Esophagus muscularis mucosa (tissue), 4 donors: ENCODE results near the gene MAPK7. TPM values are rescaled to one million over a fixed set of nuclear protein-coding genes. Genes with fewer than 3 reads are reported as not detected.

Source experiments
- DNase-seq: peaks from one replicate; pipeline ENCODE4 v3.0.0-alpha.2; 2017; ENCODE audit errors: extremely low spot score
- H3K27ac ChIP-seq, 4 donors: fragments of 200-600 bp; sonication (generic); replicated peaks in 1 of 4; 1 replicate in 3 of 4; 2 replicates in 1 of 4; pipeline ENCODE4 v1.5.1; 2016 to 2019; ENCODE audit warnings: mild to moderate bottlenecking in 1 of 4
- H3K27me3 ChIP-seq, 4 donors: fragments of 200-600 bp; sonication (generic); one replicate each; pipeline versions ENCODE4 v1.5.1 to v1.6.0; 2016 to 2019
- H3K36me3 ChIP-seq, 4 donors: fragments of 200-600 bp; sonication (generic); one replicate each; pipeline ENCODE4 v1.5.1; 2016 to 2019
- H3K4me1 ChIP-seq, 4 donors: fragments of 200-600 bp; sonication (generic); one replicate each; pipeline ENCODE4 v1.5.1; 2016 to 2019
- H3K4me3 ChIP-seq, 4 donors: fragments of 200-600 bp; sonication (generic); 1 replicate in 2 of 4; 2 replicates in 2 of 4; pipeline ENCODE4 v1.5.1; 2016 to 2019; ENCODE audit warnings: mild to moderate bottlenecking in 4 of 4, moderate library complexity in 1 of 4
- H3K9me3 ChIP-seq, 4 donors: fragments of 200-600 bp; sonication (generic); 1 replicate in 3 of 4; 2 replicates in 1 of 4; pipeline ENCODE4 v1.5.1; 2016 to 2019
- CTCF ChIP-seq, 3 experiments: fragments of 200-600 bp in 2 of 3; fragments of 450-650 bp in 1 of 3; sonication (generic) in 2 of 3; IDR thresholded peaks; one replicate each; pipeline ENCODE4 v1.5.1; 2017 to 2019; ENCODE audit warnings: antibody characterized with exemption in 3 of 3, mild to moderate bottlenecking in 2 of 3, moderate library complexity in 1 of 3
- EP300 ChIP-seq: sonication (generic); formaldehyde crosslinking; IDR thresholded peaks from one replicate; pipeline ENCODE4 v1.6.1; 2017; ENCODE audit warnings: antibody characterized with exemption
- POLR2A ChIP-seq: fragments of 450-650 bp; IDR thresholded peaks from one replicate; pipeline ENCODE4 v1.6.1; 2017; ENCODE audit warnings: antibody characterized with exemption, moderate library complexity, mild to moderate bottlenecking, low read depth
- POLR2AphosphoS5 ChIP-seq, 2 donors: sonication (generic); formaldehyde crosslinking; IDR thresholded peaks; one replicate each; pipeline ENCODE4 v1.6.1; 2017; ENCODE audit warnings: antibody characterized with exemption in 2 of 2
- WGBS: methylation state at CpG from one replicate; pipeline ENCODE4 v1.1.5; 2018; 5-methylcytosine and 5-hydroxymethylcytosine counted together
- intact Hi-C: fragments of 100-400 bp; cut with DNase I; formaldehyde crosslinking; loops from one replicate; pipeline ENCODE4 v1.15.1; 2023
- total RNA-seq, 4 donors: library from RNA; depleted of rRNA; stranded (reverse); fragments of >200 nt; gene quantifications; one replicate each; pipeline versions ENCODE4 v1.1.0 to v1.2.1, GENCODE V29; 2016

Gene MAPK7
- total RNA-seq, 4 donors from 2014 or later: 26.3 to 41.4 (median 33.2) TPM

- intact Hi-C loops: no loop called here
- no peak for DNase-seq
- Histone ChIP-seq H3K9me3 (no peaks in the 10 kb centered on the region), H3K27ac (peak overlapping the region; percentile 94 to 98 (median 96)), H3K27me3 (no peaks in the 10 kb centered on the region), H3K36me3 (peaks cover 38 to 57% (median 54%) of the 10 kb centered on the region in 4 donors), H3K4me3 (no peak overlapping the region), H3K4me1 (peaks cover 55 to 92% (median 92%) of the 10 kb centered on the region in 4 donors)
- WGBS: 77% methylated on average over 7 of the region's 13 CpGs
- TF ChIP-seq POLR2AphosphoS5 (IDR thresholded peaks at IDR 0.05) (no peak), CTCF (IDR thresholded peaks at IDR 0.05) (no peak), EP300 (no peak), POLR2A (no peak)
These were observed 4.5 kb downstream of the MAPK7 start for GRCh38 chr17:19382531-19383444.

GRCh38 chr17:19383681-19384470, 5.6 kb downstream of the MAPK7 start:
- peak overlapping the region; percentile 94 to 98 (median 96) for H3K27ac ChIP-seq
- H3K27me3 ChIP-seq: no peaks in the 10 kb centered on the region
- no peak for TF ChIP-seq CTCF (IDR thresholded peaks at IDR 0.05)
- TF ChIP-seq POLR2AphosphoS5 (IDR thresholded peaks at IDR 0.05): no peak
- no peak for TF ChIP-seq EP300
- TF ChIP-seq POLR2A: no peak
- intact Hi-C loops: no loop called here
- 73% methylated on average over 5 of the region's 6 CpGs for WGBS
- peaks cover 38 to 57% (median 54%) of the 10 kb centered on the region in 4 donors for H3K36me3 ChIP-seq
- no peak overlapping the region for H3K4me3 ChIP-seq
- peaks cover 61 to 100% (median 100%) of the 10 kb centered on the region in 4 donors for H3K4me1 ChIP-seq
- H3K9me3 ChIP-seq: no peaks in the 10 kb centered on the region
- DNase-seq: no peak

DNA sequence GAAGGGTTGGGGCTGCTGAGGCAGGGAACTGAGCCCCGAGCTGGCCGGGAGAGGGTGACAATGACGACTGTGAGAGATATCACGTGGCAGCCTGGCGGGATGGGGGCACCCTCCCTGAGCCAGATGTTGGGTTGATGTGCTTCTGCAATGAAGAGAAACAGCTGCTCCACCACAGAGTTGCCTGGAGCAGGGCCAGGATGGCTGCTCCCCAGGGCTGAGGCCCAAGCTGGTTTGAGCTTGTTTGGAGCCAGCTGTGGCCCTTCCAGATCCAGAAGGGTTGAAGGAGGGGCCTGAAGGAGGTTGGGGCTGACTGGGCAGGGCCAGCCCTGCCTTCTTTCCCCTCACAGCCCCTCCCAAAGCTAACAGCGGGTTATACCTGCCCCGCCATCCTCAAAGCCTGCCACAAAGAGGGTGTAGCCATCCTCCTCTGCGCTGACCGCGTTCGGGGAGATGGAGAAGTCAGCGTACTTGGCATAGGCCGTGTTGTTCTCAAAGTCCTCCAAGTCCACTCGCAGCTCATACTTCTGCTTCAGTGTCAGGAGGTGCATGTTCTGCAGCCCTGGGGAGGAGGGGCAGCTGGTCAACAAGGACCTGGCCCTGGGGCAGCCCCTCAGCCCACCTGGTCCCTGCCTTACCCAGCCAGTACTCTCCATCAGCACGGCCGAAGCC, 6.6 kb downstream of the MAPK7 start:
- Histone ChIP-seq H3K4me3 (peak overlapping the region; percentile 29 to 48 (median 43)), H3K27ac (peak overlapping the region; percentile 94 to 98 (median 96)), H3K4me1 (peaks cover 58 to 100% (median 99%) of the 10 kb centered on the region in 4 donors), H3K36me3 (peaks cover 38 to 55% (median 49%) of the 10 kb centered on the region in 4 donors), H3K27me3 (no peaks in the 10 kb centered on the region), H3K9me3 (no peaks in the 10 kb centered on the region)
- WGBS: 38% methylated on average over 15 of the region's 16 CpGs
- intact Hi-C loops: loop anchor here (5.0 kb wide), 1 partner anchor 62 kb away; no protein-coding TSS in a partner anchor
- DNase-seq: peak; percentile 96
- TF ChIP-seq EP300: no peak
- no peak for TF ChIP-seq CTCF (IDR thresholded peaks at IDR 0.05)
- no peak for TF ChIP-seq POLR2A
- peak; percentile 83 to 85 for TF ChIP-seq POLR2AphosphoS5 (IDR thresholded peaks at IDR 0.05)

GRCh38 chr17:19385521-19385983, 7.3 kb downstream of the MAPK7 start:
- Histone ChIP-seq H3K27ac (peak overlapping the region; percentile 94 to 98 (median 96)), H3K27me3 (no peaks in the 10 kb centered on the region), H3K36me3 (peaks cover 32 to 48% (median 42%) of the 10 kb centered on the region in 4 donors), H3K4me1 (peaks cover 57 to 100% (median 98%) of the 10 kb centered on the region in 4 donors), H3K9me3 (no peaks in the 10 kb centered on the region), H3K4me3 (peak overlapping the region; percentile 39 to 54 (median 48))
- no peak for DNase-seq
- WGBS: 79% methylated on average over 9 of the region's 9 CpGs
- TF ChIP-seq EP300 (no peak), POLR2AphosphoS5 (IDR thresholded peaks at IDR 0.05) (no peak), CTCF (IDR thresholded peaks at IDR 0.05) (no peak), POLR2A (no peak)
- intact Hi-C loops: loop anchor here (5.0 kb wide), 1 partner anchor 62 kb away; no protein-coding TSS in a partner anchor
